ENCODE results near the gene SHPK.

- TF ChIP-seq EZH2phosphoT487 (conservative IDR thresholded peaks at IDR 0.05; ENCODE audit: low read length) (no peak), CTCF (IDR thresholded peaks at IDR 0.05; ENCODE audit: insufficient read depth, low read length, poor library complexity, severe bottlenecking) (no peak)
Measured at GRCh38 chr17:3659541-3660111, 23.6 kb upstream of the SHPK start.

Data from SU-DHL-6 (cell line).